GM18873 (cell line): Measurements from ENCODE around the gene CAMK2B.

ENCODE experiments used
- ATAC-seq: cut with Tn5 transposase; IDR thresholded peaks from one replicate; pipeline ENCODE4 v1.9.1; 2021; ENCODE audit warnings: mild to moderate bottlenecking, moderate library complexity, moderate number of reproducible peaks; ENCODE audit not compliant: unreplicated experiment, low FRiP score

The CAMK2B gene

GRCh38 chr7:44331682-44332081, 6.3 kb upstream of the CAMK2B start:
- ATAC-seq = no peak

- no peak for ATAC-seq
Observed at GRCh38 chr7:44330331-44330730, 4.9 kb upstream of the CAMK2B start.

GRCh38 chr7:44329888-44330287, 4.5 kb upstream of the CAMK2B start:
- no peak for ATAC-seq

- ATAC-seq = no peak
Observed at GRCh38 chr7:44329081-44329480, 3.7 kb upstream of the CAMK2B start.

- no peak for ATAC-seq
Observed at GRCh38 chr7:44327981-44328380, 2.6 kb upstream of the CAMK2B start.

GRCh38 chr7:44326261-44327125, 1.1 kb upstream of the CAMK2B start:
- no peak for ATAC-seq

- no peak for ATAC-seq
Observed at GRCh38 chr7:44325811-44326241, 432 bp upstream of the CAMK2B start.

- no peak for ATAC-seq
Observed at GRCh38 chr7:44324481-44325200, 753 bp downstream of the CAMK2B start.

GRCh38 chr7:44324204-44324480, 1.3 kb downstream of the CAMK2B start:
- ATAC-seq = no peak

- no peak for ATAC-seq
Observed at GRCh38 chr7:44323381-44324203, 1.8 kb downstream of the CAMK2B start.

GRCh38 chr7:44322631-44323363, 2.6 kb downstream of the CAMK2B start:
- no peak for ATAC-seq

GRCh38 chr7:44321796-44322195, 3.6 kb downstream of the CAMK2B start:
- ATAC-seq = no peak

- ATAC-seq = no peak
Observed at GRCh38 chr7:44320794-44321371, 4.5 kb downstream of the CAMK2B start.

- ATAC-seq = no peak
Observed at GRCh38 chr7:44320141-44320540, 5.3 kb downstream of the CAMK2B start.

- no peak for ATAC-seq
Observed at GRCh38 chr7:44318332-44318731, 7.1 kb downstream of the CAMK2B start.

- no peak for ATAC-seq
Observed at GRCh38 chr7:44315301-44315903, 10.0 kb downstream of the CAMK2B start.

GRCh38 chr7:44313621-44314031, 11.8 kb downstream of the CAMK2B start:
- no peak for ATAC-seq

- ATAC-seq = no peak
Observed at GRCh38 chr7:44313016-44313415, 12.4 kb downstream of the CAMK2B start.

- no peak for ATAC-seq
Observed at GRCh38 chr7:44311561-44312495, 13.6 kb downstream of the CAMK2B start.
